HCT116 (cell line): Measurements from ENCODE around the gene THYN1. TPM values are rescaled to one million over a fixed set of nuclear protein-coding genes. Genes with fewer than 3 reads are reported as not detected.

Source experiments
- ATAC-seq: fragments of 200-7000 bp; cut with Tn5 transposase; 2 replicates; pipeline ENCODE4 v1.9.1; 2020; ENCODE audit warnings: mild to moderate bottlenecking, moderate library complexity
- BruUV-seq: library from RNA; stranded (reverse); fragments of 400-500 nt; replicated peaks from 2 replicates; lab custom pipeline; 2021; lab: Mats Ljungman, UMichigan
- CTCF ChIA-PET: fragments of 300-600 bp; sonication (Branson Sonifier 250); formaldehyde crosslinking; loops from one replicate; lab custom pipeline; 2021; ENCODE audit warnings: antibody characterized with exemption; lab: Charles Lee
- POLR2A ChIA-PET: fragments of 300-600, 350-600 bp; sonication (Branson Sonifier 250); formaldehyde crosslinking; loops from one replicate; lab custom pipeline; 2021; ENCODE audit warnings: antibody characterized with exemption; lab: Charles Lee
- RAD21 ChIA-PET, 2 experiments: fragments of 300-600 bp; sonication (Branson Sonifier 250); formaldehyde crosslinking; loops; one replicate each; lab custom pipeline; 2023; ENCODE audit warnings: low total read pairs in 2 of 2; ENCODE audit not compliant: uncharacterized antibody in 2 of 2, unreplicated experiment in 2 of 2, low non-redundant PET in 1 of 2; lab: Charles Lee
- DNase-seq: peaks from one replicate; pipeline ENCODE4 v3.0.0-alpha.2; 2010; ENCODE audit warnings: low read depth, low spot score
- H2AFZ ChIP-seq: fragments of 200-600 bp; shearing (Covaris generic), sonication (generic); 2 replicates; pipeline ENCODE4 v1.6.1; 2017; ENCODE audit warnings: low read depth, mixed run types, mixed read lengths, antibody characterized with exemption, low read length; ENCODE audit not compliant: poor library complexity, severe bottlenecking
- H3K27ac ChIP-seq: 2 replicates; pipeline ENCODE4 v1.5.1; 2012; ENCODE audit warnings: low read depth, low read length
- H3K27me3 ChIP-seq: fragments of 200-600 bp; sonication (generic); 2 replicates; pipeline ENCODE4 v1.6.1; 2016; ENCODE audit warnings: mixed run types, low read length, mixed read lengths; ENCODE audit not compliant: insufficient read depth
- H3K36me3 ChIP-seq, 2 experiments: fragments of 200-500 bp in 1 of 2; fragments of 200-600 bp in 1 of 2; sonication (Bioruptor generic) in 1 of 2; sonication (generic) in 1 of 2; 2 replicates each; pipeline versions ENCODE4 v1.5.1 to v1.6.1; 2014 to 2016; ENCODE audit warnings: low read length in 2 of 2, inconsistent platforms in 1 of 2, mixed read lengths in 1 of 2, mixed run types in 1 of 2; ENCODE audit not compliant: insufficient read depth in 2 of 2, control insufficient read depth in 1 of 2
- H3K4me1 ChIP-seq, 2 experiments: fragments of 200-600 bp in 1 of 2; sonication (generic) in 1 of 2; 2 replicates each; pipeline versions ENCODE4 v1.5.1 to v1.6.1; 2012 to 2017; ENCODE audit warnings: low read length in 2 of 2, inconsistent platforms in 1 of 2, mild to moderate bottlenecking in 1 of 2, mixed read lengths in 1 of 2, mixed run types in 1 of 2, moderate library complexity in 1 of 2; ENCODE audit not compliant: insufficient read depth in 2 of 2, control insufficient read depth in 1 of 2
- H3K4me2 ChIP-seq: fragments of 200-600 bp; sonication (generic); 2 replicates; pipeline ENCODE4 v1.6.1; 2017; ENCODE audit warnings: mixed run types, low read length, mixed read lengths
- H3K4me3 ChIP-seq, 2 experiments: fragments of 200-600 bp in 1 of 2; sonication (generic) in 1 of 2; replicated peaks in 1 of 2; 2 replicates each; pipeline ENCODE4 v1.5.1; 2011 to 2016; ENCODE audit warnings: low read length in 2 of 2, control low read depth in 1 of 2, low read depth in 1 of 2, mild to moderate bottlenecking in 1 of 2, mixed read lengths in 1 of 2, mixed run types in 1 of 2
- H3K79me2 ChIP-seq: fragments of 200-600 bp; sonication (generic); 2 replicates; pipeline ENCODE4 v1.6.1; 2017; ENCODE audit warnings: mild to moderate bottlenecking, mixed run types, low read length, moderate library complexity, mixed read lengths; ENCODE audit not compliant: insufficient read depth
- H3K9ac ChIP-seq: fragments of 200-600 bp; sonication (generic); 2 replicates; pipeline ENCODE4 v1.6.1; 2016; ENCODE audit warnings: low read length, mixed read lengths
- H3K9me2 ChIP-seq: fragments of 200-600 bp; sonication (generic), shearing (Covaris generic); 2 replicates; pipeline ENCODE4 v1.6.1; 2017; ENCODE audit warnings: mixed run types, mild to moderate bottlenecking, moderate library complexity; ENCODE audit not compliant: insufficient read depth
- H3K9me3 ChIP-seq, 2 experiments: fragments of 200-500 bp in 1 of 2; fragments of 200-600 bp in 1 of 2; sonication (Bioruptor generic) in 1 of 2; sonication (generic) in 1 of 2; 2 replicates each; pipeline ENCODE4 v1.6.1; 2014 to 2017; ENCODE audit warnings: low read length in 2 of 2, mixed read lengths in 2 of 2, inconsistent platforms in 1 of 2, low read depth in 1 of 2, mild to moderate bottlenecking in 1 of 2, mixed run types in 1 of 2, moderate library complexity in 1 of 2; ENCODE audit not compliant: control insufficient read depth in 1 of 2, insufficient read depth in 1 of 2
- H4K20me1 ChIP-seq: fragments of 200-600 bp; sonication (generic), shearing (Covaris generic); 2 replicates; pipeline ENCODE4 v1.6.1; 2017; ENCODE audit warnings: mixed run types, mild to moderate bottlenecking, moderate library complexity; ENCODE audit not compliant: insufficient read depth
- CEBPB ChIP-seq: IDR thresholded peaks from 2 replicates; pipeline ENCODE4 v1.6.1; 2012; ENCODE audit warnings: low read depth
- CTCF ChIP-seq, 3 experiments: fragments of 200-600 bp in 1 of 3; sonication (generic) in 1 of 3; IDR thresholded peaks in 2 of 3; conservative IDR thresholded peaks in 1 of 3; 2 replicates each; pipeline ENCODE4 v1.5.1; 2012 to 2017; ENCODE audit warnings: low read depth in 2 of 3, low read length in 2 of 3, antibody characterized with exemption in 1 of 3, borderline replicate concordance in 1 of 3, control low read depth in 1 of 3, mild to moderate bottlenecking in 1 of 3, mixed read lengths in 1 of 3, mixed run types in 1 of 3, moderate library complexity in 1 of 3; ENCODE audit not compliant: insufficient read depth in 1 of 3
- POLR2A ChIP-seq: IDR thresholded peaks from 2 replicates; pipeline ENCODE4 v1.7.0; 2011; ENCODE audit warnings: borderline replicate concordance; ENCODE audit not compliant: insufficient read depth, insufficient read length; ENCODE audit errors: extremely low read depth
- POLR2AphosphoS5 ChIP-seq: IDR thresholded peaks from 2 replicates; pipeline ENCODE4 v1.6.1; 2011; ENCODE audit warnings: mild to moderate bottlenecking, low read depth, low read length, moderate library complexity
- ZNF274 ChIP-seq: fragments of 200-500 bp; sonication (Bioruptor generic); IDR thresholded peaks from 2 replicates; pipeline ENCODE4 v1.6.1; 2014; ENCODE audit warnings: mild to moderate bottlenecking, low read depth, low read length, inconsistent platforms
- intact Hi-C: fragments of 100-400 bp; cut with micrococcal nuclease; formaldehyde crosslinking; loops from 2 replicates; pipeline ENCODE4 v1.10.0; 2022
- total RNA-seq: library from RNA; stranded (reverse); gene quantifications from one replicate; pipeline ENCODE4 v1.2.1, GENCODE V29; 2021; ENCODE audit not compliant: unreplicated experiment

Gene THYN1
- total RNA-seq, 1 experiment from 2014 or later = 32.2 TPM

GRCh38 chr11:134277183-134278001 is 24.2 kb upstream of the THYN1 start:
- RAD21 ChIA-PET = no interaction called here
- no peak overlapping the region for H3K4me2 ChIP-seq

More at GRCh38 chr11:134277183-134278001, 24.2 kb upstream of the THYN1 start:
- Histone ChIP-seq H3K27me3 (no peaks in the 10 kb centered on the region), H4K20me1 (no peaks in the 10 kb centered on the region), H3K9me3 (no peaks in the 10 kb centered on the region), H3K4me1 (no peaks in the 10 kb centered on the region), H3K9me2 (no peaks in the 10 kb centered on the region), H2AFZ (no peak overlapping the region), H3K4me3 (no peak overlapping the region), H3K27ac (no peak overlapping the region), H3K36me3 (no peaks in the 10 kb centered on the region), H3K79me2 (no peaks in the 10 kb centered on the region), H3K9ac (no peak overlapping the region)
- ChIA-PET CTCF (no interaction called here), POLR2A (no interaction called here)
- no peak for ATAC-seq
- no TSS peak for BruUV-seq
- intact Hi-C loops = no loop called here
- no peak for TF ChIP-seq CTCF (IDR thresholded peaks at IDR 0.05 in 2 of 3, conservative IDR thresholded peaks at IDR 0.05 in 1 of 3; ENCODE audit: borderline replicate concordance in 1 of 3, insufficient read depth in 1 of 3, low read depth in 2 of 3, low read length in 2 of 3)
- TF ChIP-seq ZNF274 = no peak
- TF ChIP-seq CEBPB = no peak
- TF ChIP-seq POLR2AphosphoS5 = no peak
- TF ChIP-seq POLR2A = no peak
- no peak for DNase-seq
